ENCODE data around the gene FKRP. TPM values are rescaled to one million over a fixed set of nuclear protein-coding genes. Genes with fewer than 3 reads are reported as not detected.

The FKRP gene
- total RNA-seq, 1 experiment from 2014 or later, result 19.4 TPM

MicroRNAs encoded within 50 kb of the gene (microRNA counts, 767-probe panel; counts per million panel counts)
- not detected for microRNA hsa-miR-320e

Small RNA genes lying within 50 kb of the gene (microRNA-seq; reads per million reads assigned to microRNA genes)
- 8.5 reads per million, percentile 24 among the genes with 10 or more reads in this experiment for gene MIR320E (ENCODE audit: borderline number of aligned reads)

Other genes with a start within 250 kb of the FKRP start
- 335 TPM for gene CALM3, start 144.7 kb upstream of the FKRP start, total RNA-seq (2021; ENCODE audit: unreplicated experiment)
- gene PTGIR, start 121.0 kb upstream of the FKRP start, total RNA-seq (2021; ENCODE audit: unreplicated experiment), result not detected
- not detected for gene GNG8, start 109.9 kb upstream of the FKRP start, total RNA-seq (2021; ENCODE audit: unreplicated experiment)
- 2.0 TPM for gene DACT3, start 84.9 kb upstream of the FKRP start, total RNA-seq (2021; ENCODE audit: unreplicated experiment)
- gene PRKD2, start 28.9 kb upstream of the FKRP start, total RNA-seq (2021; ENCODE audit: unreplicated experiment), result 73.5 TPM
- gene STRN4, start 393 bp downstream of the FKRP start, total RNA-seq (2021; ENCODE audit: unreplicated experiment), result 107 TPM
- 284 TPM for gene SLC1A5, start 42.5 kb downstream of the FKRP start, total RNA-seq (2021; ENCODE audit: unreplicated experiment)
- gene AP2S1, start 104.8 kb downstream of the FKRP start, total RNA-seq (2021; ENCODE audit: unreplicated experiment), result 296 TPM
- gene ARHGAP35, start 114.9 kb downstream of the FKRP start, total RNA-seq (2021; ENCODE audit: unreplicated experiment), result 47.6 TPM